Stimulated activated CD4-positive, alpha-beta T cell treated with anti-CD3 and anti-CD28 coated beads, Interleukin-12 subunit alpha, Interleukin-12 subunit beta, amount 100 ng/mL, for 24 hours (primary cell): ENCODE results near the gene LTK.

Source experiments
- DNase-seq, 2 experiments: peaks; one replicate each; pipeline ENCODE4 v3.0.0-alpha.2; 2020; ENCODE audit warnings: low read depth in 2 of 2

Gene LTK

GRCh38 chr15:41530363-41530956 is 16.8 kb upstream of the LTK start:
- DNase-seq = no peak

GRCh38 chr15:41523097-41523496 is 9.5 kb upstream of the LTK start:
- no peak for DNase-seq

- no peak for DNase-seq
These were observed 8.0 kb upstream of the LTK start for GRCh38 chr15:41521614-41522013.

GRCh38 chr15:41520636-41521035 is 7.0 kb upstream of the LTK start:
- no peak for DNase-seq

- DNase-seq = no peak
These were observed 4.3 kb upstream of the LTK start for GRCh38 chr15:41517895-41518449.

GRCh38 chr15:41512940-41513505 is 604 bp downstream of the LTK start:
- DNase-seq = no peak

GRCh38 chr15:41512512-41512939 is 1.1 kb downstream of the LTK start:
- DNase-seq = no peak

GRCh38 chr15:41511899-41512369 is 1.7 kb downstream of the LTK start:
- DNase-seq = no peak

- no peak for DNase-seq
These were observed 2.2 kb downstream of the LTK start for GRCh38 chr15:41511331-41511898.

GRCh38 chr15:41510728-41511127 is 2.9 kb downstream of the LTK start:
- DNase-seq = no peak

GRCh38 chr15:41507820-41508290 is 5.8 kb downstream of the LTK start:
- DNase-seq = no peak

GRCh38 chr15:41506796-41507341 is 6.8 kb downstream of the LTK start:
- no peak for DNase-seq

GRCh38 chr15:41505776-41506175 is 7.9 kb downstream of the LTK start:
- no peak for DNase-seq

- no peak for DNase-seq
These were observed 8.7 kb downstream of the LTK start for GRCh38 chr15:41504751-41505492.

- DNase-seq = no peak
These were observed 10.0 kb downstream of the LTK start for GRCh38 chr15:41503669-41504010.

GRCh38 chr15:41502795-41503668 is 10.6 kb downstream of the LTK start:
- DNase-seq = no peak

GRCh38 chr15:41501931-41502794 is 11.5 kb downstream of the LTK start:
- no peak for DNase-seq

GRCh38 chr15:41501191-41501917 is 12.3 kb downstream of the LTK start:
- no peak for DNase-seq

GRCh38 chr15:41499109-41499851 is 14.3 kb downstream of the LTK start:
- no peak for DNase-seq
